Measurements from ENCODE around the gene VAT1L.

GRCh38 chr16:77838597-77839255 lies 50.4 kb downstream of the VAT1L start:
- TF ChIP-seq EZH2 (IDR thresholded peaks at IDR 0.05; ENCODE audit: insufficient read depth, poor library complexity, severe bottlenecking) (no peak), EZH2phosphoT487 (IDR thresholded peaks at IDR 0.05; ENCODE audit: insufficient read depth, low read depth) (no peak)
